Smooth muscle cell of the coronary artery (primary cell): ENCODE measurements around the gene C19orf18. TPM values are rescaled to one million over a fixed set of nuclear protein-coding genes. Genes with fewer than 3 reads are reported as not detected.

Experiments
- total RNA-seq: library from RNA; depleted of rRNA; stranded (reverse); fragments of >200 nt; gene quantifications from 2 replicates; pipeline ENCODE4 v1.2.3, GENCODE V29; 2014; ENCODE audit warnings: low replicate concordance

Gene C19orf18
- 0.23 TPM in 2 replicates for total RNA-seq

DNA sequence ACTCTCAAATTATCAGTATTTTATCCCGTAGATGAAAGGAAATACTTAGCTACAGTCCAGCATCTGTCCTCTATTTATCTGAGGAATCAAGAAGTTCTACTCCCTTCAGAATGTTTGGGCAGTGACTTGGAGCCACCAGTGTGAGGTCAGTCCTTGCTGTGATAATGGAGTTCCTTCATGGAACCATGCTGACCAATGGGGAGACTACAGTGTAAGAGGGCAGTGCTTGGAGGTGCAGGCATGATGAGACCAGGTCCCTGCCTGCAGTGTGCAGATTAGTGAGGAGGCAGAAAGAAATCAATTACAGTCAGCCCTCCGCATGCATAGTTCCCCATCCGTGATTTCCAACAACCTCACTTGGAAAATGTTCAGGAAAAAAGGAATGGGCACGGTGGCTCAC, at the start of gene C19orf18:
Gene C19orf18, minus strand, starts transcription at position 101 of the 400 bp plus-strand sequence. CDS start 102 bp downstream, outside the sequence.

DNA sequence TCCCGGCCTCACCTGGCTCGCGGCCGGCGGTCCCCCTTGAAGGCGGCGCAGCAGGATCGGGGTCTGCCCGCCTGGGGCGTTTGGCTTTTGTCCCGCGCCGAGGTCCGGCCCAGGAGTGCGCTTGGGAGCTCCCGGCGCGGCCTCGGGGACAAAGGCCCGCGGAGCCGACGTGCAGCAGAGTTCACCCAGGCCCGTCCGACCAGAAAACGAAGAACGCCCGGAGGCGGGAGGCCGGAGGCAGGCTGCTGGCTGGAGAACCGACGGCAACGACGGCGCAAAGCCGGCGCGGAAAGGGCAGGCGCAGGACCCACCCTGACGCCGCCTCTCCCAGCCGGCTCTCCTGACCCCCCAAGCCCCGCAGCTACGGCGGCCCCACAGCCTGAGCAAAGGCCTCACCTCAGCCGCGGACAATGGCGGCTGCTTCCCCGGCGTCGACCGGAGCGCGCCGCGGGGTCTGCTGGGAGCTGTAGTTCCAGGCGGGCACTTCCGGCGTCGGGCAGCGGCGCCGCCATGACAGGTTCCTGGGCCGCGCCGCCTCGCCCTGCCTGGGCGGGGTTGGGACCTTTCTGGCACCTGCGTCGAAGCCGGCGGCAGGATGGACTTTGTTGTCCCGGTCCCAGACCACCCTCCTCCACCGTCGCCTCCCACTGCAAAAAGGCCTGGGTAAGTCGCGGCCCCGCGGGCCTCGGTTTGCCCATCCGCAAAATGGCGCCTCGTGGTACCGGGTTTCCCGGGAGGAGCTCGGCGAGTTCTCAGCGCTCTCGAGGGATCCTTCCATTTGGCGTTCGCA, 28.2 kb upstream of the C19orf18 start, which contains the start of gene ZNF606:
Gene ZNF606, minus strand, starts transcription at position 437 of the 790 bp plus-strand sequence. CDS start 1,501 bp downstream, outside the sequence.

DNA sequence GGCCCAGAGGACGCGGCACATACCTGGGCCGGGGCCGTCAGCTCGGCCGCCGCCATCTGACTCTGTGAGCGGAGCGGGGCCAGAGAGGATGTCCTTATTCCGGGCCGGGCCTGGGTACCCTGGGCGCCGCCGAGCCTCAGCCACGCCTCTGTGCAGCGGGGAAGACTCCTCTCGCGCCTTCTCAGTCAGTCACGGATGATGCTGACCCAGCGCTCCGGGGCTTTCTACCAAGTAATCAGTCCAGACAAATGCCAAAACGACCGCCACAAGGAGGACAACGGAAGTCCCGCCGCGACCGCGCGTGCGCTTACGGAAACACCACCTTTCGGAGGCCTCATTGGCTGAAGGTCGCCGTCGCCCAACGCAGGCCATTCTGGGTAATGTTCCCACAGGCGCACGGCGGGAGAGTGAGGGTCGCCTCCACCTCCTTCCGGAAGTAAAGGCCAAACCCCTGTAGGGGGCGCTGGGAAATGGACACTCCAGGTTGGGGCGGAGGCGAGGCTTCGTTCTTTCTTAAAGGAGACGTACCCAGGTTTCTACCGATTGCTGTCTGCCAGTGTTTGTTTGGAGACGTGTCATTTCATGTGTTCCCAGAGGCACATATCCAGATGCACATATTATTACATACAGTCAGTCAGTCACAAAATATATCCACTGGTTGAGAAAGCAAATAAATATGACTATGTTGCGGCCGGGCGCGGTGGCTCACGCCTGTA, 26.8 kb downstream of the C19orf18 start, which contains the start of gene ZNF256:
Gene ZNF256, minus strand, starts transcription at position 288 of the 716 bp plus-strand sequence. Its CDS starts 232 bp downstream, at position 56.

DNA sequence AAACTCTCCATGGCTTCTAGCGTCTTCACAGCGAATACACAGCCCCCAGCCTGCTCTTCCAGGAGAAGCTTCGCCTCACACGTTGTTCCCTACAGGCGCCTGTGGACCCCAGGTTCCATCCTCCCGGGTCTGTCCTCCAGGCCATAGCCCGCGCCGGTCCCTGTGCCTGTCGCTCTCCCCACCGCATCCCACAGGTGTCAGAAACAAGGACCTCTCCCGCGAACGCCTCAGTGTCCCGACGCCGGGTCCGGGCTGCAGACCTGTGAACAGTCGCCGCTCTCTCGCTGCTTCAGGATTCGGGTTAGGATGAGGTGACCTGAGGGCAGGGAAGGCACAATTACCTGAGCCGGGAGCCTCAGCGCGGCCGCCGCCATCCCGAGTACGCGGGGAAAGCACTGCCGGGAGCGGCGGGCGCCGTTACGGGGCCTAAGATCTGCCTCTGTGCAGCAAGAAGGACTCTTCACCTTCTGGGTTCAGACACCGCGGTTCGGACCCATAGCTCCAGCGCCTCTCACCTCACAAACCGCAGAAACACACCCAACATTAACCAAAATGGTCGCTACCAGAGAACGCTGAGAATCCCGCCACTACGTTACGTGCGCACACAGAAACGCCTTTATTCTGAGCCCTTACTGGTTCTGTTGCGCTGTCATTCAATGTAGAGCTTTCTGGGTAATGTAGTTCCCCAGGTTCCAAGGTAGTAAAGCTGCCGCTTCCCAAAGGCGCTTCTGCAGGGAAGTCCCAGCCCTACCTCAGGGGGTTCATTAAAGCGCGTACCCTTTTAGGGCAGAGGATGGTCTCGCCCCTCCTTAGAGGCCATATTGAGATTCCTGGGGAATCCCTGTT, 39.3 kb downstream of the C19orf18 start, which contains the start of gene ZNF418:
Gene ZNF418, minus strand, starts transcription at position 583 of the 846 bp plus-strand sequence. CDS start 1,580 bp downstream, outside the sequence.

DNA sequence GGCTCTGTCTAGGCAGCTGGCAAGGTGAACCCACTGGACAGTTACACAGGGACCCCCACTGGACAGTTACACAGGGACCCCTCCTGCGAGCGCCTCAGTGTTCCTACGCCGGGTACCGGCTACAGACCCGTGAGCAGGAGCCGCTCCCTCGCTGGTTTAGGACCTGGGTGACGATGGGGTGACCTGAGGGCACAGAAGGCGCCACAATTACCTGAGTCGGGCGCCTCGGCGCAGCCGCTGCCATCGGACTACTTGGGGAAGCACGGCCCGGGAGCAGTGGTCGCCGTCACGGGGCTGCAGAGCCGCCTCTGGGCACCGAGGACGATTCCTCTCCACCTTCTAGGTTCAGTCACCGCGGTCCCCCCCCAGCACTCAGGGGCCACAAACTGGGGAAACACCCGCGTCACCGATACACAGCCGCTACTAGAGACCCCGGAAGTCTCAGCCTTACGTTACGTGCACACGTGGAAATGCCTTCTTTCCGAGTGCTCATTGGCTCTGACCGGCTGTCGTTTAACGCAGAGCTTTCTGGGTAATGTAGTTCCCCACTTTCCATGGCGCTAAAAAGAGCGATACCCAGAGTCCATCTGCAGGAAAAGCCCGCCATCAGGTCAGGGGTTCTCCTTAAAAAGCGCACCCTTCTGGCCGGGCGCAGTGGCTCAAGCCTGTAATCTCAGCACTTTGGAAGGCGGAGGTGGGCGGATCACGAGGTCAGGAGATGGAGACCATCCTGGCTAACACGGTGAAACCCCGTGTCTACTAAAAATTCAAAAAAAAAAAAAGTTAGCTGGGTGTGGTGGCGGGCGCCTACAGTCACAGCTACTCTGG, 58.0 kb downstream of the C19orf18 start, which contains the start of gene ZNF417:
Gene ZNF417, minus strand, starts transcription at position 425 of the 828 bp plus-strand sequence. Its CDS starts 181 bp downstream, at position 244.

Other genes with a start within 250 kb of the C19orf18 start
- gene ZNF671, start 246.9 kb downstream of the C19orf18 start, total RNA-seq, result 9.6 and 11.1 TPM in 2 replicates
- 11.8 and 17.5 TPM in 2 replicates for gene ZNF776, start 227.7 kb downstream of the C19orf18 start, total RNA-seq
- gene ZNF586, start 204.9 kb downstream of the C19orf18 start, total RNA-seq, result 12.6 and 15.9 TPM in 2 replicates
- gene ZNF552, start 159.6 kb downstream of the C19orf18 start, total RNA-seq, result 3.4 and 3.7 TPM in 2 replicates
- gene ZNF587B, start 144.2 kb downstream of the C19orf18 start, total RNA-seq, result 13.1 and 17.8 TPM in 2 replicates
- 16.4 and 25.2 TPM in 2 replicates for gene ZNF587, start 124.7 kb downstream of the C19orf18 start, total RNA-seq
- gene ZNF814, start 85.5 kb downstream of the C19orf18 start, total RNA-seq, result 7.5 and 7.7 TPM in 2 replicates
- 18.7 and 22.5 TPM in 2 replicates for gene ZNF417, start 57.9 kb downstream of the C19orf18 start, total RNA-seq
- 5.1 and 12.8 TPM in 2 replicates for gene ZNF418, start 39.1 kb downstream of the C19orf18 start, total RNA-seq
- gene ZNF256, start 26.8 kb downstream of the C19orf18 start, total RNA-seq, result 4.3 and 6.0 TPM in 2 replicates
- 7.4 and 12.3 TPM in 2 replicates for gene ZNF606, start 28.3 kb upstream of the C19orf18 start, total RNA-seq
- gene ZSCAN1, start 59.5 kb upstream of the C19orf18 start, total RNA-seq, result 0.23 TPM in 1 of 2 replicates, not detected in the other
- 3.6 and 3.9 TPM in 2 replicates for gene ZNF135, start 84.7 kb upstream of the C19orf18 start, total RNA-seq
- gene ZSCAN18, start 123.7 kb upstream of the C19orf18 start, total RNA-seq, result 12.3 and 26.2 TPM in 2 replicates
- 9.7 and 12.7 TPM in 2 replicates for gene ZNF329, start 176.3 kb upstream of the C19orf18 start, total RNA-seq
- gene ZNF274, start 208.5 kb upstream of the C19orf18 start, total RNA-seq, result 10.6 and 23.0 TPM in 2 replicates